ENCODE results near the gene PNMA8A. TPM values are rescaled to one million over a fixed set of nuclear protein-coding genes. Genes with fewer than 3 reads are reported as not detected.

Gene PNMA8A
- total RNA-seq, 5 donors from 2014 or later (not counting 1 experiment from before 2014, with no cell fraction given), result 0.15 to 1.1 (median 0.43) TPM; not detected in 2

DNA sequence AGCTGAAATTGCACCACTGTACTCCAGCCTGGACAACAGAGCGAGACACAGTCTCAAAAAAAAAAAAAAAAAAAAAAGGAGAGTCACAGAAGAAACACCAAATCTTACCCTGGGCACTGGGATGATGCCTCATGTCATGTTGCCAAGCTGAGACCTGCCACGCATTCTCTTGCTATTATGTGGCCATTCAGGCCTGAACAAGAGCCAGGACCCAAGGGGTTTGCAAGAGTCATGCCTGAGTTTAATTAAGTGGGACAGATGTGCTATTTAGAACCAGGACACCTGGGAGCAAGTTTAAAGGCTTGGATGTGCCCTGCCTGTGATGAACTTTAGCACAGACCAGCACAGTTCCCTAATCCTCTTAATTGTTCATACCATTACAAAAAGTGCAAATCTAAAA lies 9.8 kb downstream of the PNMA8A start:
- Mint-ChIP-seq H3K9me3 (no peaks in the 10 kb centered on the region), H3K4me1 (peaks cover 0 to 4% (median under 1%) of the 10 kb centered on the region in 3 donors), H3K36me3 (no peaks in the 10 kb centered on the region), H3K27me3 (peaks cover 20% of the 10 kb centered on the region in 2 donors), H3K27ac (no peak overlapping the region), H3K4me3 (no peak overlapping the region)
- WGBS (ENCODE audit: insufficient coverage), result no CpG with 5 or more reads among the region's 2 CpGs
- no peak overlapping the region for H3K27ac ChIP-seq (ENCODE audit: low read length)
- ChIA-PET POLR2A (no interaction called here), CTCF (no interaction called here)
- H3K4me3 ChIP-seq (ENCODE audit: control insufficient read depth in 1 of 2, extremely low read depth in 1 of 2, low read length in 1 of 2), result no peak overlapping the region
- ATAC-seq (replicated peaks in 1 of 4) (no peak), DNase-seq (no peak)
- no peaks in the 10 kb centered on the region for H3K9me3 ChIP-seq
- no peaks in the 10 kb centered on the region for H3K4me1 ChIP-seq (ENCODE audit: control insufficient read depth in 1 of 2, extremely low read depth in 1 of 2, insufficient read depth in 2 of 2, low read length in 2 of 2)
- H3K36me3 ChIP-seq (ENCODE audit: control insufficient read depth in 2 of 2, extremely low read depth in 1 of 2, insufficient read depth in 1 of 2, low read length in 1 of 2), result no peaks in the 10 kb centered on the region
- peaks cover 0 to 38% of the 10 kb centered on the region in 2 experiments for H3K27me3 ChIP-seq (replicated peaks in 1 of 2; ENCODE audit: control insufficient read depth in 2 of 2, extremely low read depth in 1 of 2, insufficient read depth in 2 of 2, low read length in 1 of 2)

DNA sequence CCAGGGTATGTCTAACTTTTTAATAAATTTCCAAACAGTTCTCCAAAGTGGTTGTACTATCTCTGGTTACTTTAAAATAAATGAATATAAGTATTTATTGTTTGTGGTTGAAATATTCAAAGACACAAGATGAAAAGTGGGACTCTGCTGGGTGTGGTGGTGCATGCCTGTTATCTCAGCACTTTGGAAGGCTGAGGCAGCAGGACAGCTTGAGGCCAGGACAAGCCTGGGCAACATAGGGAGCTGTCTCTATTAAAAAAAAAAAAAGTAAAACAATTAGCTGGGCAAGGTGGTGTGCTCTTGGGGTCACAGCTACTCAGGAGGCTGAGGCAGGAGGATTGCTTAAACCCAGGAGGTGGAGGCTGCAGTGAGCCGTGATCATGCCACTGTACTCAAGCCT lies 10.4 kb downstream of the PNMA8A start:
- POLR2A ChIA-PET, result no interaction called here

DNA sequence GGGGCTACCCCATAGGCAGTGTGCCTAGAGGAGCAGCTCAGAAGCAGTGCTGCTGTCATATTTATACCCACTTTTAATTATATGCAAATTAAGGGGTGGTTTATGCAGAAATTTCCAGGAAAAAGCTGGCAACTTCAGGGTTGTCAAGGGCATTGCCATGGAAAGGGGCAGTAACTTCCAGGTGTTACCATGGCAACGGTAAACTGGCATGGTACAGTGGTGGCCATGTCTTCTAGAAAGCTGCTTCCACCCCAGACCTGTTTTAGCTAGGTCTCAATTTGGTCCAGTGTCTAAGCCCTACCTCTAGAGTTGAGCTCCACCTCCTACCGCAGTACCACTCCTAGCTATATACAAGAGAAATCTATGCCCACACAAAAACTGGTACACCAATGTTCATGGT lies 11.3 kb downstream of the PNMA8A start:
- ATAC-seq (replicated peaks in 1 of 4) (no peak), DNase-seq (no peak)
- Histone ChIP-seq H3K27ac (ENCODE audit: low read length) (no peak overlapping the region), H3K9me3 (no peaks in the 10 kb centered on the region), H3K27me3 (replicated peaks in 1 of 2; ENCODE audit: control insufficient read depth in 2 of 2, extremely low read depth in 1 of 2, insufficient read depth in 2 of 2, low read length in 1 of 2) (peaks cover 0 to 42% of the 10 kb centered on the region in 2 experiments), H3K4me3 (ENCODE audit: control insufficient read depth in 1 of 2, extremely low read depth in 1 of 2, low read length in 1 of 2) (no peak overlapping the region), H3K36me3 (ENCODE audit: control insufficient read depth in 2 of 2, extremely low read depth in 1 of 2, insufficient read depth in 1 of 2, low read length in 1 of 2) (no peaks in the 10 kb centered on the region), H3K4me1 (ENCODE audit: control insufficient read depth in 1 of 2, extremely low read depth in 1 of 2, insufficient read depth in 2 of 2, low read length in 2 of 2) (no peaks in the 10 kb centered on the region)
- H3K9me3 Mint-ChIP-seq, result no peaks in the 10 kb centered on the region
- H3K27me3 Mint-ChIP-seq, result peaks cover 28 to 30% of the 10 kb centered on the region in 2 donors
- ChIA-PET CTCF (interaction anchor here in 1 of 2 donors (1.8 kb wide), 1 partner anchor 10 kb away, joined by 7 read pairs; no protein-coding TSS in a partner anchor), POLR2A (no interaction called here)
- no peaks in the 10 kb centered on the region for H3K4me1 Mint-ChIP-seq
- H3K36me3 Mint-ChIP-seq, result no peaks in the 10 kb centered on the region
- WGBS (ENCODE audit: insufficient coverage), result 90% methylated on average over 2 of the region's 2 CpGs
- no peak overlapping the region for H3K4me3 Mint-ChIP-seq
- no peak overlapping the region for H3K27ac Mint-ChIP-seq

More for the DNA sequence above, 10.4 kb downstream of the PNMA8A start:
- no peaks in the 10 kb centered on the region for H3K4me1 Mint-ChIP-seq
- Histone ChIP-seq H3K27ac (ENCODE audit: low read length) (no peak overlapping the region), H3K27me3 (replicated peaks in 1 of 2; ENCODE audit: control insufficient read depth in 2 of 2, extremely low read depth in 1 of 2, insufficient read depth in 2 of 2, low read length in 1 of 2) (peaks cover 0 to 42% of the 10 kb centered on the region in 2 experiments), H3K36me3 (ENCODE audit: control insufficient read depth in 2 of 2, extremely low read depth in 1 of 2, insufficient read depth in 1 of 2, low read length in 1 of 2) (no peaks in the 10 kb centered on the region), H3K4me3 (ENCODE audit: control insufficient read depth in 1 of 2, extremely low read depth in 1 of 2, low read length in 1 of 2) (no peak overlapping the region), H3K9me3 (no peaks in the 10 kb centered on the region), H3K4me1 (ENCODE audit: control insufficient read depth in 1 of 2, extremely low read depth in 1 of 2, insufficient read depth in 2 of 2, low read length in 2 of 2) (no peaks in the 10 kb centered on the region)
- H3K4me3 Mint-ChIP-seq, result no peak overlapping the region
- no peaks in the 10 kb centered on the region for H3K9me3 Mint-ChIP-seq
- ATAC-seq (replicated peaks in 1 of 4) (no peak), DNase-seq (no peak)
- no peak overlapping the region for H3K27ac Mint-ChIP-seq
- 60% methylated on average over 1 of the region's 1 CpG for WGBS (ENCODE audit: insufficient coverage)
- CTCF ChIA-PET, result no interaction called here
- H3K36me3 Mint-ChIP-seq, result no peaks in the 10 kb centered on the region
- H3K27me3 Mint-ChIP-seq, result peaks cover 23 to 26% of the 10 kb centered on the region in 2 donors

DNA sequence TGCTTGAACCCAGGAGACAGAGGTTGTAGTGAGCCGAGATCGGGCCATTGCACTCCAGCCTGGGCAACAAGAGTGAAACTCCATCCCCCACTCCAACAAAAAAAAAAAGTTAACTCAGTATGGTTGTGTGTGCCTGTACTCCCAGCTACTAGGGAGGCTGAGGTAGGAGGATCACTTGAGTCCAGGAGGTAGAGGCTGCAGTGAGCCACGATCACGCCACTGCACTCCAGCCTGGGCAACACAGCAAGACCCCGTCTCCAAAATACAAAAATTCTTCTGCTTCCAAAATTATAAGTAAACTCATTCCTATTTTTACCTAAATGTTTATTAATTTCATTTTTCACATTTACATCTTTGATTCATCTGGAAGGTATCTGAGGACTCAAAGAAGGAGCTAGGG lies 14.4 kb downstream of the PNMA8A start:
- ChIA-PET POLR2A (no interaction called here), CTCF (interaction anchor here (0.7 kb wide), 2 partner anchors 11 to 75 kb away, joined by 3 read pairs; no protein-coding TSS in a partner anchor)
- H3K27me3 Mint-ChIP-seq, result peaks cover 30 to 32% of the 10 kb centered on the region in 2 donors
- H3K36me3 Mint-ChIP-seq, result no peaks in the 10 kb centered on the region
- ATAC-seq (replicated peaks in 1 of 4), result no peak
- no peak overlapping the region for H3K27ac ChIP-seq (ENCODE audit: low read length)
- H3K4me1 ChIP-seq (ENCODE audit: control insufficient read depth in 1 of 2, extremely low read depth in 1 of 2, insufficient read depth in 2 of 2, low read length in 2 of 2), result no peaks in the 10 kb centered on the region
- no peaks in the 10 kb centered on the region for H3K4me1 Mint-ChIP-seq
- H3K27ac Mint-ChIP-seq, result no peak overlapping the region
- H3K4me3 Mint-ChIP-seq, result no peak overlapping the region
- H3K9me3 Mint-ChIP-seq, result no peaks in the 10 kb centered on the region
- no CpG with 5 or more reads among the region's 5 CpGs for WGBS (ENCODE audit: insufficient coverage)
- H3K36me3 ChIP-seq (ENCODE audit: control insufficient read depth in 2 of 2, extremely low read depth in 1 of 2, insufficient read depth in 1 of 2, low read length in 1 of 2), result no peaks in the 10 kb centered on the region
- H3K4me3 ChIP-seq (ENCODE audit: control insufficient read depth in 1 of 2, extremely low read depth in 1 of 2, low read length in 1 of 2), result no peak overlapping the region
- no peak for DNase-seq
- peaks cover 0 to 36% of the 10 kb centered on the region in 2 experiments for H3K27me3 ChIP-seq (replicated peaks in 1 of 2; ENCODE audit: control insufficient read depth in 2 of 2, extremely low read depth in 1 of 2, insufficient read depth in 2 of 2, low read length in 1 of 2)
- no peaks in the 10 kb centered on the region for H3K9me3 ChIP-seq

DNA sequence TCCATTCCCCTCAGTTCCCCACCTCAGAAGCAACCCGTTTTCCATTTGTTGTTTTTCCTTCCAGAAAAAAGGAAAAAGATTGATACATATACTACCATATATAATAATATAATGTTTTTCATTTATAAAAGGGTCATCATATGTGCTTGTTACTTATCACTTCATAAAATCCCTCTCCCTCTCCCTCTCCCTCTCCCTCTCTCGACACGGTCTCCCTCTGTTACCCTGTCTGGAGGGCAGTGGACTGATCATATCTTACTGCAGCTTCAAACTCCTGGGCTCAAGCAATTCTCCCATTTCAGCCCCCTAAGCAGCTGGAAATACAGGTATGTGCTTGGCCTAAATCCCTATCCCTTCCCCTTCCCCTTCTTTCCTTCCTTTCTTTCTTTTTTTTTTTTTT lies 17.1 kb downstream of the PNMA8A start:
- ChIA-PET CTCF (no interaction called here), POLR2A (no interaction called here)
- no peaks in the 10 kb centered on the region for H3K4me1 Mint-ChIP-seq
- Histone ChIP-seq H3K27ac (ENCODE audit: low read length) (no peak overlapping the region), H3K4me1 (ENCODE audit: control insufficient read depth in 1 of 2, extremely low read depth in 1 of 2, insufficient read depth in 2 of 2, low read length in 2 of 2) (no peaks in the 10 kb centered on the region), H3K4me3 (ENCODE audit: control insufficient read depth in 1 of 2, extremely low read depth in 1 of 2, low read length in 1 of 2) (no peak overlapping the region), H3K27me3 (replicated peaks in 1 of 2; ENCODE audit: control insufficient read depth in 2 of 2, extremely low read depth in 1 of 2, insufficient read depth in 2 of 2, low read length in 1 of 2) (peaks cover 0 to 23% of the 10 kb centered on the region in 2 experiments), H3K9me3 (no peaks in the 10 kb centered on the region), H3K36me3 (ENCODE audit: control insufficient read depth in 2 of 2, extremely low read depth in 1 of 2, insufficient read depth in 1 of 2, low read length in 1 of 2) (no peaks in the 10 kb centered on the region)
- WGBS (ENCODE audit: insufficient coverage), result no CpG with 5 or more reads among the region's 3 CpGs
- ATAC-seq (replicated peaks in 1 of 4) (no peak), DNase-seq (no peak)
- peaks cover 6 to 7% (median 7%) of the 10 kb centered on the region in 3 donors for H3K9me3 Mint-ChIP-seq
- H3K4me3 Mint-ChIP-seq, result no peak overlapping the region
- no peak overlapping the region for H3K27ac Mint-ChIP-seq
- peaks cover 3% of the 10 kb centered on the region for H3K36me3 Mint-ChIP-seq
- H3K27me3 Mint-ChIP-seq, result peaks cover 34 to 36% of the 10 kb centered on the region in 2 donors

DNA sequence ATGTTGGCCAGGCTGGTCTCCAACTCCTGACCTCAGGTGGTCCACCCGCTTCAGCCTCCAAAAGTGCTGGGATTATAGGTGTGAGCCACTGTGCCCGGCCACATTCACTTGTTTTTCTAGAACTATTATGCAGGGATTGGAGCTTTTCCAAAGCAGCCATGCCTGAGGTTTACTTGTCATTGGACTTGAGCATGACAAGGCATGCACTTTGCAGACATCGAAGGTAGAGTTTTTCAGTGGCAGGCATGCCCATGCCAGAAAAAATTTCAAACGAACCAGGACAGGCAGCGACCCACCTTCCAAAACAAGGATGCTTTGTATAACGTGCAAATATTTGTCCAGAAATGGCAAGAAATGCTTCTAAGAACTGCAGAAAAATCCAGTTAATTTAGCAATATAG lies 17.7 kb downstream of the PNMA8A start:
- WGBS (ENCODE audit: insufficient coverage), result 87% methylated on average over 6 of the region's 6 CpGs
- H3K4me3 Mint-ChIP-seq, result no peak overlapping the region

DNA sequence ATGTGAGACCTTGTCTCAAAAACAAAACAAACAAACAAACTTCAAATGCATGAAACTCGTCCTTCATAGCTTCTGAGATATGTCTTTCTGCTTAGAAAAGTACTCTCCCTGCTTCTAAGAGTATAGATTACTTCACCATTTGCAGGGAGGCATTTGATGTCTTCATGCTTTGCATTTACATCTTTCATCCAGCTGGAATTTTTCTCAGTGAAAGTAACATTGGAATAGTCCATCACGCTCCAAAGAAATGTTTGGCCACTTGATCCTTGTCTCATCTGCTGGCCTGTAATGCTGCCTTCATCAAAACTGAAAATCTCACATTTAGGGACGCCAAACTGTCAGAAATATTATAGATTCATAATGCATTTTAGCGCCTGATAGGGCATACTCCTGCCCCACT lies 19.2 kb downstream of the PNMA8A start:
- peaks cover 0 to 27% of the 10 kb centered on the region in 2 experiments for H3K27me3 ChIP-seq (replicated peaks in 1 of 2; ENCODE audit: control insufficient read depth in 2 of 2, extremely low read depth in 1 of 2, insufficient read depth in 2 of 2, low read length in 1 of 2)
- 69% methylated on average over 2 of the region's 4 CpGs for WGBS (ENCODE audit: insufficient coverage)
- Mint-ChIP-seq H3K9me3 (peaks cover 7 to 8% (median 8%) of the 10 kb centered on the region in 3 donors), H3K4me1 (no peaks in the 10 kb centered on the region), H3K4me3 (no peak overlapping the region), H3K27ac (no peak overlapping the region), H3K27me3 (peaks cover 28 to 34% of the 10 kb centered on the region in 2 donors), H3K36me3 (peaks cover 3% of the 10 kb centered on the region)
- CTCF ChIA-PET, result no interaction called here
- POLR2A ChIA-PET, result no interaction called here
- DNase-seq (no peak), ATAC-seq (replicated peaks in 1 of 4) (no peak)
- H3K4me1 ChIP-seq (ENCODE audit: control insufficient read depth in 1 of 2, extremely low read depth in 1 of 2, insufficient read depth in 2 of 2, low read length in 2 of 2), result no peaks in the 10 kb centered on the region
- H3K9me3 ChIP-seq, result no peaks in the 10 kb centered on the region
- H3K36me3 ChIP-seq (ENCODE audit: control insufficient read depth in 2 of 2, extremely low read depth in 1 of 2, insufficient read depth in 1 of 2, low read length in 1 of 2), result no peaks in the 10 kb centered on the region
- H3K27ac ChIP-seq (ENCODE audit: low read length), result no peak overlapping the region
- no peak overlapping the region for H3K4me3 ChIP-seq (ENCODE audit: control insufficient read depth in 1 of 2, extremely low read depth in 1 of 2, low read length in 1 of 2)

More for the DNA sequence above, 17.7 kb downstream of the PNMA8A start:
- Histone ChIP-seq H3K36me3 (ENCODE audit: control insufficient read depth in 2 of 2, extremely low read depth in 1 of 2, insufficient read depth in 1 of 2, low read length in 1 of 2) (no peaks in the 10 kb centered on the region), H3K27me3 (replicated peaks in 1 of 2; ENCODE audit: control insufficient read depth in 2 of 2, extremely low read depth in 1 of 2, insufficient read depth in 2 of 2, low read length in 1 of 2) (peaks cover 0 to 25% of the 10 kb centered on the region in 2 experiments), H3K27ac (ENCODE audit: low read length) (no peak overlapping the region), H3K9me3 (no peaks in the 10 kb centered on the region), H3K4me1 (ENCODE audit: control insufficient read depth in 1 of 2, extremely low read depth in 1 of 2, insufficient read depth in 2 of 2, low read length in 2 of 2) (no peaks in the 10 kb centered on the region), H3K4me3 (ENCODE audit: control insufficient read depth in 1 of 2, extremely low read depth in 1 of 2, low read length in 1 of 2) (no peak overlapping the region)
- no peak overlapping the region for H3K27ac Mint-ChIP-seq
- DNase-seq (no peak), ATAC-seq (replicated peaks in 1 of 4) (no peak)
- ChIA-PET CTCF (no interaction called here), POLR2A (no interaction called here)
- H3K36me3 Mint-ChIP-seq, result peaks cover 3% of the 10 kb centered on the region
- peaks cover 31 to 33% of the 10 kb centered on the region in 2 donors for H3K27me3 Mint-ChIP-seq
- peaks cover 7 to 8% (median 8%) of the 10 kb centered on the region in 3 donors for H3K9me3 Mint-ChIP-seq
- H3K4me1 Mint-ChIP-seq, result no peaks in the 10 kb centered on the region

Measured in T-cell (primary cell).